Measurements from ENCODE around the gene CCDC33. TPM values are rescaled to one million over a fixed set of nuclear protein-coding genes. Genes with fewer than 3 reads are reported as not detected.

The CCDC33 gene
- total RNA-seq, 1 donor from 2014 or later, result 4.2 TPM

GRCh38 chr15:74337146-74337545 lies 101.0 kb downstream of the CCDC33 start:
- H3K27me3 Mint-ChIP-seq (ENCODE audit: low read depth), result no peaks in the 10 kb centered on the region
- TF ChIP-seq CTCF (IDR thresholded peaks at IDR 0.05; ENCODE audit: unreplicated experiment), result no peak
- H3K4me3 Mint-ChIP-seq, result no peak overlapping the region
- no peak for DNase-seq (ENCODE audit: low spot score in 2 of 2, unreplicated experiment in 2 of 2)
- H3K4me1 Mint-ChIP-seq, result no peaks in the 10 kb centered on the region
- H3K36me3 Mint-ChIP-seq, result no peaks in the 10 kb centered on the region
- H3K27ac Mint-ChIP-seq, result no peak overlapping the region
- H3K9me3 Mint-ChIP-seq, result no peaks in the 10 kb centered on the region

GRCh38 chr15:74337607-74338211 lies 101.6 kb downstream of the CCDC33 start:
- H3K4me3 Mint-ChIP-seq, result no peak overlapping the region
- no peak for DNase-seq (ENCODE audit: low spot score in 2 of 2, unreplicated experiment in 2 of 2)
- TF ChIP-seq CTCF (IDR thresholded peaks at IDR 0.05; ENCODE audit: unreplicated experiment), result no peak
- no peak overlapping the region for H3K27ac Mint-ChIP-seq
- no peaks in the 10 kb centered on the region for H3K9me3 Mint-ChIP-seq
- H3K4me1 Mint-ChIP-seq, result no peaks in the 10 kb centered on the region
- H3K36me3 Mint-ChIP-seq, result no peaks in the 10 kb centered on the region
- no peaks in the 10 kb centered on the region for H3K27me3 Mint-ChIP-seq (ENCODE audit: low read depth)

- Mint-ChIP-seq H3K4me3 (no peak overlapping the region), H3K36me3 (no peaks in the 10 kb centered on the region)
- no peak for TF ChIP-seq CTCF (IDR thresholded peaks at IDR 0.05; ENCODE audit: unreplicated experiment)
Measured at GRCh38 chr15:74338676-74339075, 102.5 kb downstream of the CCDC33 start.

GRCh38 chr15:74339371-74339770 lies 103.2 kb downstream of the CCDC33 start:
- Mint-ChIP-seq H3K27me3 (ENCODE audit: low read depth) (no peaks in the 10 kb centered on the region), H3K9me3 (no peaks in the 10 kb centered on the region), H3K27ac (no peak overlapping the region), H3K4me3 (no peak overlapping the region), H3K4me1 (no peaks in the 10 kb centered on the region), H3K36me3 (no peaks in the 10 kb centered on the region)
- DNase-seq (ENCODE audit: low spot score in 2 of 2, unreplicated experiment in 2 of 2), result no peak
- TF ChIP-seq CTCF (IDR thresholded peaks at IDR 0.05; ENCODE audit: unreplicated experiment), result no peak

More at GRCh38 chr15:74338676-74339075, 102.5 kb downstream of the CCDC33 start:
- Mint-ChIP-seq H3K4me1 (no peaks in the 10 kb centered on the region), H3K27ac (no peak overlapping the region), H3K27me3 (ENCODE audit: low read depth) (no peaks in the 10 kb centered on the region), H3K9me3 (no peaks in the 10 kb centered on the region)
- DNase-seq (ENCODE audit: low spot score in 2 of 2, unreplicated experiment in 2 of 2), result no peak

GRCh38 chr15:74340150-74340549 lies 104.0 kb downstream of the CCDC33 start:
- H3K27me3 Mint-ChIP-seq (ENCODE audit: low read depth), result no peaks in the 10 kb centered on the region
- TF ChIP-seq CTCF (IDR thresholded peaks at IDR 0.05; ENCODE audit: unreplicated experiment), result no peak
- no peaks in the 10 kb centered on the region for H3K9me3 Mint-ChIP-seq
- no peak for DNase-seq (ENCODE audit: low spot score in 2 of 2, unreplicated experiment in 2 of 2)
- H3K36me3 Mint-ChIP-seq, result no peaks in the 10 kb centered on the region
- H3K4me1 Mint-ChIP-seq, result no peaks in the 10 kb centered on the region
- no peak overlapping the region for H3K4me3 Mint-ChIP-seq
- H3K27ac Mint-ChIP-seq, result no peak overlapping the region

Measured in mesothelial cell of epicardium (in vitro differentiated cells).